ENCODE measurements around the gene LRIG2.

GRCh38 chr1:113072757-113073478 is at the start of gene LRIG2:
- TF ChIP-seq POLR2A (IDR thresholded peaks at IDR 0.05), result peak; percentile 86
- TF ChIP-seq CTCF (IDR thresholded peaks at IDR 0.05), result peak; percentile 72 to 82 (median 72)

Data from testis (tissue), 2 donors.